Measurements from ENCODE around the gene DOCK9.

Gene DOCK9

GRCh38 chr13:98974053-98974452, 3.8 kb downstream of the DOCK9 start:
- DNase-seq: no peak

- no peak for DNase-seq
These were observed 5.2 kb downstream of the DOCK9 start for GRCh38 chr13:98972627-98973026.

- no peak for DNase-seq
These were observed 5.8 kb downstream of the DOCK9 start for GRCh38 chr13:98972059-98972458.

- DNase-seq: no peak
These were observed 7.5 kb downstream of the DOCK9 start for GRCh38 chr13:98970330-98970729.

- no peak for DNase-seq
These were observed 10.4 kb downstream of the DOCK9 start for GRCh38 chr13:98967491-98967890.

- DNase-seq: no peak
These were observed 11.8 kb downstream of the DOCK9 start for GRCh38 chr13:98966019-98966418.

GRCh38 chr13:98965325-98965724, 12.5 kb downstream of the DOCK9 start:
- no peak for DNase-seq

GRCh38 chr13:98963917-98964316, 13.9 kb downstream of the DOCK9 start:
- no peak for DNase-seq

- DNase-seq: no peak
These were observed 14.8 kb downstream of the DOCK9 start for GRCh38 chr13:98962901-98963590.

- DNase-seq: no peak
These were observed 16.3 kb downstream of the DOCK9 start for GRCh38 chr13:98961503-98962105.

GRCh38 chr13:98960606-98961502, 17.0 kb downstream of the DOCK9 start:
- DNase-seq: no peak

- DNase-seq: no peak
These were observed 17.9 kb downstream of the DOCK9 start for GRCh38 chr13:98959786-98960605.

- DNase-seq: peak in 1 of 2 experiments; percentile 3
These were observed 18.6 kb downstream of the DOCK9 start for GRCh38 chr13:98959291-98959690.

- no peak for DNase-seq
These were observed 19.4 kb downstream of the DOCK9 start for GRCh38 chr13:98958443-98958794.

GRCh38 chr13:98957731-98958442, 20.0 kb downstream of the DOCK9 start:
- DNase-seq: no peak

- no peak for DNase-seq
These were observed 22.5 kb downstream of the DOCK9 start for GRCh38 chr13:98955336-98955735.

GRCh38 chr13:98954313-98954712, 23.6 kb downstream of the DOCK9 start:
- DNase-seq: no peak

- DNase-seq: no peak
These were observed 26.6 kb downstream of the DOCK9 start for GRCh38 chr13:98951266-98951665.

- no peak for DNase-seq
These were observed 27.2 kb downstream of the DOCK9 start for GRCh38 chr13:98950705-98951104.

- DNase-seq: no peak
These were observed 29.9 kb downstream of the DOCK9 start for GRCh38 chr13:98947925-98948324.

- DNase-seq: no peak
These were observed 31.8 kb downstream of the DOCK9 start for GRCh38 chr13:98945863-98946605.

GRCh38 chr13:98944336-98944735, 33.5 kb downstream of the DOCK9 start:
- DNase-seq: no peak
